ENCODE results near the gene AMIGO3. TPM values are rescaled to one million over a fixed set of nuclear protein-coding genes. Genes with fewer than 3 reads are reported as not detected.
"Not testable (repeated sequence)": the region's sequence is repeated elsewhere in the genome, so short reads cannot be mapped to it uniquely, and the experiment has no call there.

AMIGO3 gene
- total RNA-seq, 1 experiment from 2014 or later = 3.2 TPM

GRCh38 chr3:49712166-49712565, 7.3 kb downstream of the AMIGO3 start:
- DNase-seq (ENCODE audit: low read depth) = no peak

GRCh38 chr3:49711489-49711888, 8.0 kb downstream of the AMIGO3 start:
- DNase-seq (ENCODE audit: low read depth) = no peak

GRCh38 chr3:49709852-49710251, 9.6 kb downstream of the AMIGO3 start:
- DNase-seq (ENCODE audit: low read depth) = no peak

GRCh38 chr3:49707113-49707480, 12.4 kb downstream of the AMIGO3 start:
- peak; percentile 32 for DNase-seq (ENCODE audit: low read depth)

GRCh38 chr3:49706456-49707112, 12.9 kb downstream of the AMIGO3 start:
- DNase-seq (ENCODE audit: low read depth) = no peak

GRCh38 chr3:49705390-49705960, 14.0 kb downstream of the AMIGO3 start:
- no peak for DNase-seq (ENCODE audit: low read depth)

- DNase-seq (ENCODE audit: low read depth) = no peak
Observed at GRCh38 chr3:49704629-49705028, 14.9 kb downstream of the AMIGO3 start.

GRCh38 chr3:49703956-49704355, 15.5 kb downstream of the AMIGO3 start:
- no peak for DNase-seq (ENCODE audit: low read depth)

GRCh38 chr3:49703443-49703927, 16.0 kb downstream of the AMIGO3 start:
- peak; percentile 70 for DNase-seq (ENCODE audit: low read depth)

- no peak for DNase-seq (ENCODE audit: low read depth)
Observed at GRCh38 chr3:49702672-49703071, 16.8 kb downstream of the AMIGO3 start.

- no peak for DNase-seq (ENCODE audit: low read depth)
Observed at GRCh38 chr3:49701388-49702077, 18.0 kb downstream of the AMIGO3 start.

- DNase-seq (ENCODE audit: low read depth) = no peak
Observed at GRCh38 chr3:49700453-49701128, 18.9 kb downstream of the AMIGO3 start.

- no peak for DNase-seq (ENCODE audit: low read depth)
Observed at GRCh38 chr3:49700014-49700413, 19.5 kb downstream of the AMIGO3 start.

- DNase-seq (ENCODE audit: low read depth) = no peak
Observed at GRCh38 chr3:49699281-49699979, 20.1 kb downstream of the AMIGO3 start.

- not testable (repeated sequence) for DNase-seq (ENCODE audit: low read depth)
Observed at GRCh38 chr3:49695350-49696015, 24.0 kb downstream of the AMIGO3 start.

- not testable (repeated sequence) for DNase-seq (ENCODE audit: low read depth)
Observed at GRCh38 chr3:49694409-49695070, 24.9 kb downstream of the AMIGO3 start.

GRCh38 chr3:49691481-49691880, 28.0 kb downstream of the AMIGO3 start:
- DNase-seq (ENCODE audit: low read depth) = not testable (repeated sequence)

GRCh38 chr3:49690856-49691255, 28.6 kb downstream of the AMIGO3 start:
- not testable (repeated sequence) for DNase-seq (ENCODE audit: low read depth)

GRCh38 chr3:49689908-49690624, 29.4 kb downstream of the AMIGO3 start:
- not testable (repeated sequence) for DNase-seq (ENCODE audit: low read depth)
